ENCODE measurements around the gene RASSF8. TPM values are rescaled to one million over a fixed set of nuclear protein-coding genes. Genes with fewer than 3 reads are reported as not detected.

The RASSF8 gene
- polyA plus RNA-seq, 1 donor (not counting 4 experiments of a cell fraction or from before 2014, with no cell fraction given), result 10.5 TPM

DNA sequence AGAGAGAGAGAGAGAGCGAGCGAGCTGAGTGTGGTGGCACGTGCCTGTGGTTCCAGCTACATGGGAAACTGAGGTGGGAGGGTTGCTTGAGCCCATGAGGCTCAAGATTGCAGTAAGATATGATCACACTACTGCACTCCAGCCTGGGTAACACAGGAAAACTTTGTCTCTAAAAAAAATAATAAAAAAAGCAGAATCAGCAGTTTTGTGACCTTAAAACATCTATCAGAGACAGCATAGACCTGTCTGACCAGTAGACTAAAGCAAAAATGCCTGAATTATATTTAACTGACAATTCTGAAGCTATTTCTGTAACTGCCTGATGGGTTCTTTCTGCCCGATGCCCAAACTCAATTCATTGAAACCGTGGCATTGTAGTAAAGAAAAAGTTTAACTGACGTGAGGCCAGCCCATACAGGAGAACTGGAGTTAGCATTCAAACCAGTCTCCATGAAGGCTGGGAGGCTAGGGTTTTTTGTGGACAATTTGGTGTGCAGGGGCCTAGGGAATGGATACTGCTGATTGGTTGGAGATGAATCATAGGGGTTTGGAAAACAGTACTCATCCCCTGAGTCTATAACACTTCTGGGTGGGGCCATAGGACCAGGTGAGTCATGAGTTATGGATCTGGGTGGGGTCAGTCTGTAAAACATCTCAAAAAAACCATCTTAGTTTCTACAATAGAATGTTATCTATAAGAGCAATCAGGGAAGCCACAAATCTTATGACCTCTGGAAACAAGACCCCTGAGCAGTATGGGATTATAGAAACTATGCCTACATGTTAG lies 8.0 kb upstream of the RASSF8 start:
- Histone ChIP-seq H2AFZ (ENCODE audit: control insufficient read depth, low read length) (no peak overlapping the region), H3K27ac (ENCODE audit: control insufficient read depth, insufficient read depth, low read length) (no peak overlapping the region), H3K9me1 (ENCODE audit: control insufficient read depth, extremely low read depth, insufficient read depth, low read length) (no peaks in the 10 kb centered on the region), H3K9me3 (ENCODE audit: control insufficient read depth, low read depth, low read length) (no peaks in the 10 kb centered on the region), H3K79me2 (ENCODE audit: control insufficient read depth, insufficient read depth, low read length) (no peaks in the 10 kb centered on the region), H3K4me1 (ENCODE audit: control insufficient read depth, extremely low read depth, insufficient read depth, low read length) (no peaks in the 10 kb centered on the region), H3K4me3 (ENCODE audit: control insufficient read depth in 2 of 3, extremely low read depth in 1 of 3, insufficient read depth in 2 of 3, low read depth in 1 of 3, low read length in 3 of 3) (no peak overlapping the region), H3K36me3 (ENCODE audit: control insufficient read depth in 2 of 2, extremely low read depth in 1 of 2, insufficient read depth in 2 of 2, low read length in 2 of 2) (no peaks in the 10 kb centered on the region), H3K4me2 (ENCODE audit: control insufficient read depth, extremely low read depth, insufficient read depth, low read depth, low read length) (no peak overlapping the region), H4K20me1 (ENCODE audit: control insufficient read depth, extremely low read depth, insufficient read depth, low read length) (no peaks in the 10 kb centered on the region), H3K27me3 (ENCODE audit: control insufficient read depth, extremely low read depth, insufficient read depth, low read length) (no peaks in the 10 kb centered on the region), H3K9ac (ENCODE audit: control insufficient read depth, extremely low read depth, insufficient read depth, low read length) (no peak overlapping the region)
- dilution Hi-C loops (cut with MboI; ENCODE audit: extremely low pct_ligation_motif_present, low sequenced_read_pairs), result no loop called here
- no peak for TF ChIP-seq CTCF (optimal IDR thresholded peaks at IDR 0.05 in 1 of 3, IDR thresholded peaks at IDR 0.05 in 1 of 3, conservative IDR thresholded peaks at IDR 0.05 in 1 of 3; ENCODE audit: extremely low read depth in 1 of 3, insufficient read depth in 2 of 3, low read length in 3 of 3)
- TF ChIP-seq EZH2 (IDR thresholded peaks at IDR 0.05; ENCODE audit: low read length), result no peak
- FAIRE-seq, result peak; percentile 34
- no peak for DNase-seq (ENCODE audit: low read depth, low spot score)

DNA sequence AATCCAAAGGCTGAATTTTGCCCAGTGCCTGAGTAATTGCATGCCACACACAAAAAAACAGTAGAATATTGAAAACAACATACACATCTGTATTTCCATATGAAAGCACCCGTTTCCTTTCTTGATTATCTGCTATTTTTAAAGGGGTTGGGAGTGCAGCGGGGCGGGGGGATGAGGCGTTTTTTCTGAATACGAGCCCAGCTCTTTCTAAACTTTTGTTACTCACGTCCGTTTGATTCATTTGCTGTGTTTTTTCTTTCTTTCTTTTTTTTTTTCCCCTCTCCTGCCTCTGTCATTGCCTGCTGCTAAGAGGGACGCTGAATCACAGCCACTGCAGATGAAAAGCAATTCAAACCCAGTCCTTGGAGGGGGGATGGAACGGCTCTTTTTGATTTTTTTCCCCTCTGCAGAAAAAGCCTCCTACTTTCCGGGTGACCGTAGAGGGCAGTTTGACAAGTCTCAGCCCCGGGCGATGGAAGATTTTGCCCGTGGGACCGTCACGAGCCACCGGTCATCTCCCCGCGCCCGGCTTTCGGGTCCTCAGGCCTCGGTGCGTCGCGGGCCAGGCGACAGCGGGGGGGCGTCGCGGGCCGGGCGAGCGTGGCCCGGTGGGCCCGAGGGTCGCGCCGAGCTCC lies 572 bp upstream of the RASSF8 start:
- Histone ChIP-seq H3K4me2 (ENCODE audit: control insufficient read depth, extremely low read depth, insufficient read depth, low read depth, low read length) (peak overlapping the region; percentile 88), H4K20me1 (ENCODE audit: control insufficient read depth, extremely low read depth, insufficient read depth, low read length) (no peaks in the 10 kb centered on the region), H2AFZ (ENCODE audit: control insufficient read depth, low read length) (peak overlapping the region; percentile 65), H3K9me3 (ENCODE audit: control insufficient read depth, low read depth, low read length) (no peaks in the 10 kb centered on the region), H3K36me3 (ENCODE audit: control insufficient read depth in 2 of 2, extremely low read depth in 1 of 2, insufficient read depth in 2 of 2, low read length in 2 of 2) (no peaks in the 10 kb centered on the region), H3K4me3 (ENCODE audit: control insufficient read depth in 2 of 3, extremely low read depth in 1 of 3, insufficient read depth in 2 of 3, low read depth in 1 of 3, low read length in 3 of 3) (peak overlapping the region; percentile 50 to 70 (median 64)), H3K27me3 (ENCODE audit: control insufficient read depth, extremely low read depth, insufficient read depth, low read length) (no peaks in the 10 kb centered on the region), H3K79me2 (ENCODE audit: control insufficient read depth, insufficient read depth, low read length) (peaks cover 28% of the 10 kb centered on the region), H3K9ac (ENCODE audit: control insufficient read depth, extremely low read depth, insufficient read depth, low read length) (peak overlapping the region; percentile 76), H3K9me1 (ENCODE audit: control insufficient read depth, extremely low read depth, insufficient read depth, low read length) (no peaks in the 10 kb centered on the region), H3K27ac (ENCODE audit: control insufficient read depth, insufficient read depth, low read length) (peak overlapping the region; percentile 65), H3K4me1 (ENCODE audit: control insufficient read depth, extremely low read depth, insufficient read depth, low read length) (no peaks in the 10 kb centered on the region)
- no peak for FAIRE-seq
- TF ChIP-seq EZH2 (IDR thresholded peaks at IDR 0.05; ENCODE audit: low read length), result no peak
- no peak for TF ChIP-seq CTCF (optimal IDR thresholded peaks at IDR 0.05 in 1 of 3, IDR thresholded peaks at IDR 0.05 in 1 of 3, conservative IDR thresholded peaks at IDR 0.05 in 1 of 3; ENCODE audit: extremely low read depth in 1 of 3, insufficient read depth in 2 of 3, low read length in 3 of 3)
- no peak for DNase-seq (ENCODE audit: low read depth, low spot score)
- dilution Hi-C loops (cut with MboI; ENCODE audit: extremely low pct_ligation_motif_present, low sequenced_read_pairs), result no loop called here

Data from keratinocyte (primary cell).